HepG2 (cell line): ENCODE measurements around the gene PRSS21. TPM values are rescaled to one million over a fixed set of nuclear protein-coding genes. Genes with fewer than 3 reads are reported as not detected.

Experiments used
- RBM22 ChIP-seq: fragments of 200-400 bp; formaldehyde crosslinking; optimal IDR thresholded peaks from 2 replicates; pipeline ENCODE3; 2017; ENCODE audit warnings: mild to moderate bottlenecking, low read length, moderate library complexity
- TBX2 ChIP-seq: sonication (generic); formaldehyde crosslinking; IDR thresholded peaks from 2 replicates; pipeline ENCODE4 v1.5.0; 2020; ENCODE audit warnings: missing genetic modification reagents, mild to moderate bottlenecking, borderline replicate concordance
- ZBTB40 ChIP-seq, 2 experiments: fragments of 450-650 bp in 1 of 2; sonication (generic) in 1 of 2; formaldehyde crosslinking in 1 of 2; IDR thresholded peaks; 2 replicates each; pipeline versions ENCODE4 v1.6.1 to v1.8.0; 2016 to 2022; ENCODE audit warnings: antibody characterized with exemption in 1 of 2, mild to moderate bottlenecking in 1 of 2, missing genetic modification reagents in 1 of 2
- ZNF143 ChIP-seq: sonication (generic); formaldehyde crosslinking; IDR thresholded peaks from 2 replicates; pipeline ENCODE4 v1.4.0; 2020; ENCODE audit warnings: missing genetic modification reagents
- polyA plus RNA-seq, 8 experiments: library from polyadenylated mRNA; depleted of rRNA in 3 of 8; stranded (reverse) in 7 of 8; unstranded in 1 of 8; fragments of >200 nt; fragmentation: Illumina TruSeq in 4 of 8; extraction: Trizol in 4 of 8; gene quantifications; 2 replicates each; pipeline versions ENCODE4 v1.2.1 to v1.2.3, GENCODE V29; 2011 to 2016; ENCODE audit warnings: low read depth in 4 of 8, missing spikeins in 1 of 8, mixed read lengths in 1 of 8; ENCODE audit not compliant: insufficient read depth in 1 of 8
- total RNA-seq, 5 experiments: library from RNA; depleted of rRNA; stranded (reverse); fragments of >200 nt; fragmentation: Illumina TruSeq; extraction: Trizol; gene quantifications; 2 replicates each; pipeline ENCODE4 v1.2.3, GENCODE V29; 2016; ENCODE audit warnings: low read depth in 1 of 5

Gene PRSS21
- total and polyA plus RNA-seq, 2 of the 13 experiments (the other 11 are each of a cell fraction or from before 2014, with no cell fraction given), result not detected

- TF ChIP-seq ZBTB40 (IDR thresholded peaks at IDR 0.05) (no peak), ZBTB40 (CRISPR knock-in tag; IDR thresholded peaks at IDR 0.05) (no peak), TBX2 (no peak), RBM22 (no peak), ZNF143 (CRISPR knock-in tag) (no peak)
Observed at GRCh38 chr16:2811703-2812471, 5.2 kb upstream of the PRSS21 start (continued).
